K562 (cell line): ENCODE data around the gene POLR2L. TPM values are rescaled to one million over a fixed set of nuclear protein-coding genes. Genes with fewer than 3 reads are reported as not detected.

Experiments used
- FOSL1 ChIP-seq: fragments of 200-800 bp; sonication (Bioruptor generic); conservative IDR thresholded peaks from 2 replicates; pipeline ENCODE4 v1.6.1; 2016; ENCODE audit warnings: missing genetic modification characterization, missing compliant biosample characterization
- FOXK1 ChIP-seq: sonication (generic); formaldehyde crosslinking; IDR thresholded peaks from 2 replicates; pipeline ENCODE4 v1.8.0; 2022; ENCODE audit warnings: missing genetic modification reagents, mild to moderate bottlenecking, borderline replicate concordance
- HNRNPUL1 ChIP-seq: fragments of 200-400 bp; formaldehyde crosslinking; IDR thresholded peaks from 2 replicates; pipeline ENCODE4 v1.6.1; 2017; ENCODE audit warnings: low read length
- LEF1 ChIP-seq: fragments of 450-650 bp; IDR thresholded peaks from 2 replicates; pipeline ENCODE4 v1.6.1; 2016; ENCODE audit warnings: mild to moderate bottlenecking
- NONO ChIP-seq, 2 experiments: fragments of 200-400 bp in 1 of 2; fragments of 450-650 bp in 1 of 2; formaldehyde crosslinking in 1 of 2; IDR thresholded peaks; 2 replicates each; pipeline ENCODE4 v1.6.1; 2017; ENCODE audit warnings: low read depth in 2 of 2, mild to moderate bottlenecking in 2 of 2, moderate library complexity in 2 of 2, low read length in 1 of 2
- PATZ1 ChIP-seq: fragments of 250-450 bp; sonication (Bioruptor Pico); IDR thresholded peaks from 2 replicates; pipeline ENCODE4 v1.5.0; 2020; ENCODE audit warnings: mild to moderate bottlenecking, borderline replicate concordance
- PML ChIP-seq: IDR thresholded peaks from 2 replicates; pipeline ENCODE4 v1.6.1; 2012; ENCODE audit warnings: low read length, inconsistent platforms
- POLR3G ChIP-seq: IDR thresholded peaks from 2 replicates; pipeline ENCODE4 v1.6.1; 2011; ENCODE audit not compliant: insufficient read length, insufficient replicate concordance; ENCODE audit errors: extremely low read depth
- SRSF7 ChIP-seq: fragments of 200-400 bp; formaldehyde crosslinking; optimal IDR thresholded peaks from 2 replicates; pipeline ENCODE3; 2017; ENCODE audit warnings: mild to moderate bottlenecking, low read depth, low read length
- ZNF699 ChIP-seq: fragments of 250-450 bp; sonication (Bioruptor Pico); IDR thresholded peaks from 2 replicates; pipeline ENCODE4 v1.8.0; 2021; ENCODE audit warnings: mild to moderate bottlenecking, moderate library complexity; ENCODE audit not compliant: insufficient replicate concordance
- polyA plus RNA-seq, 8 experiments: library from polyadenylated mRNA; depleted of rRNA in 4 of 8; stranded (reverse) in 5 of 8; unstranded in 3 of 8; fragments of >200 nt; fragmentation: Nextera tagmentation in 2 of 8; fragmentation: Illumina TruSeq in 1 of 8; extraction: Ambion mirVana in 2 of 8; extraction: Trizol in 1 of 8; gene quantifications; 2 replicates each; pipeline versions ENCODE4 v1.2.1 to v1.2.3, GENCODE V29; 2011 to 2014; ENCODE audit warnings: inconsistent platforms in 1 of 8, missing spikeins in 1 of 8
- total RNA-seq, 7 experiments: library from RNA; depleted of rRNA in 6 of 7; stranded (reverse); fragments of >200 nt in 6 of 7; fragmentation: Illumina TruSeq in 2 of 7; extraction: Trizol in 2 of 7; gene quantifications; 2 replicates each; pipeline versions ENCODE4 v1.2.1 to v1.2.3, GENCODE V29; 2011 to 2021; ENCODE audit warnings: low replicate concordance in 1 of 7
- TF ChIP-seq, protein P1 (sequence below), 2 experiments: IDR thresholded peaks; 2 replicates each; pipeline ENCODE4 v1.6.1; 2012; ENCODE audit warnings: improper control_type of control experiment in 2 of 2, low read depth in 2 of 2, low read length in 2 of 2, borderline replicate concordance in 1 of 2

Gene POLR2L
- total and polyA plus RNA-seq, 9 of the 15 experiments (the other 6 are each of a cell fraction or from before 2014, with no cell fraction given), result 38.3 to 688 (median 108) TPM

- TF ChIP-seq FOXK1, result peak; percentile 85
- TF ChIP-seq LEF1, result no peak
- TF ChIP-seq PATZ1 (CRISPR knock-in tag), result no peak
- TF ChIP-seq, protein P1, sequence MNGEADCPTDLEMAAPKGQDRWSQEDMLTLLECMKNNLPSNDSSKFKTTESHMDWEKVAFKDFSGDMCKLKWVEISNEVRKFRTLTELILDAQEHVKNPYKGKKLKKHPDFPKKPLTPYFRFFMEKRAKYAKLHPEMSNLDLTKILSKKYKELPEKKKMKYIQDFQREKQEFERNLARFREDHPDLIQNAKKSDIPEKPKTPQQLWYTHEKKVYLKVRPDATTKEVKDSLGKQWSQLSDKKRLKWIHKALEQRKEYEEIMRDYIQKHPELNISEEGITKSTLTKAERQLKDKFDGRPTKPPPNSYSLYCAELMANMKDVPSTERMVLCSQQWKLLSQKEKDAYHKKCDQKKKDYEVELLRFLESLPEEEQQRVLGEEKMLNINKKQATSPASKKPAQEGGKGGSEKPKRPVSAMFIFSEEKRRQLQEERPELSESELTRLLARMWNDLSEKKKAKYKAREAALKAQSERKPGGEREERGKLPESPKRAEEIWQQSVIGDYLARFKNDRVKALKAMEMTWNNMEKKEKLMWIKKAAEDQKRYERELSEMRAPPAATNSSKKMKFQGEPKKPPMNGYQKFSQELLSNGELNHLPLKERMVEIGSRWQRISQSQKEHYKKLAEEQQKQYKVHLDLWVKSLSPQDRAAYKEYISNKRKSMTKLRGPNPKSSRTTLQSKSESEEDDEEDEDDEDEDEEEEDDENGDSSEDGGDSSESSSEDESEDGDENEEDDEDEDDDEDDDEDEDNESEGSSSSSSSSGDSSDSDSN (IDR thresholded peaks at IDR 0.05; ENCODE audit: borderline replicate concordance in 1 of 2, low read depth in 2 of 2, low read length in 2 of 2), result no peak
- 0 out of 2 replicates have a peak, but pooled peaks have one; percentile 8 for TF ChIP-seq PML
- TF ChIP-seq FOSL1 (tag), result no peak
- no peak for TF ChIP-seq SRSF7
- TF ChIP-seq NONO (IDR thresholded peaks at IDR 0.05; ENCODE audit: low read depth in 2 of 2, low read length in 1 of 2), result no peak
- no peak for TF ChIP-seq HNRNPUL1
- no peak for TF ChIP-seq POLR3G
- no peak for TF ChIP-seq ZNF699 (CRISPR knock-in tag)
Measured at GRCh38 chr11:813456-814096, 28.8 kb downstream of the POLR2L start (continued).
